Measurements from ENCODE around the gene C20orf144.

Gene C20orf144

DNA sequence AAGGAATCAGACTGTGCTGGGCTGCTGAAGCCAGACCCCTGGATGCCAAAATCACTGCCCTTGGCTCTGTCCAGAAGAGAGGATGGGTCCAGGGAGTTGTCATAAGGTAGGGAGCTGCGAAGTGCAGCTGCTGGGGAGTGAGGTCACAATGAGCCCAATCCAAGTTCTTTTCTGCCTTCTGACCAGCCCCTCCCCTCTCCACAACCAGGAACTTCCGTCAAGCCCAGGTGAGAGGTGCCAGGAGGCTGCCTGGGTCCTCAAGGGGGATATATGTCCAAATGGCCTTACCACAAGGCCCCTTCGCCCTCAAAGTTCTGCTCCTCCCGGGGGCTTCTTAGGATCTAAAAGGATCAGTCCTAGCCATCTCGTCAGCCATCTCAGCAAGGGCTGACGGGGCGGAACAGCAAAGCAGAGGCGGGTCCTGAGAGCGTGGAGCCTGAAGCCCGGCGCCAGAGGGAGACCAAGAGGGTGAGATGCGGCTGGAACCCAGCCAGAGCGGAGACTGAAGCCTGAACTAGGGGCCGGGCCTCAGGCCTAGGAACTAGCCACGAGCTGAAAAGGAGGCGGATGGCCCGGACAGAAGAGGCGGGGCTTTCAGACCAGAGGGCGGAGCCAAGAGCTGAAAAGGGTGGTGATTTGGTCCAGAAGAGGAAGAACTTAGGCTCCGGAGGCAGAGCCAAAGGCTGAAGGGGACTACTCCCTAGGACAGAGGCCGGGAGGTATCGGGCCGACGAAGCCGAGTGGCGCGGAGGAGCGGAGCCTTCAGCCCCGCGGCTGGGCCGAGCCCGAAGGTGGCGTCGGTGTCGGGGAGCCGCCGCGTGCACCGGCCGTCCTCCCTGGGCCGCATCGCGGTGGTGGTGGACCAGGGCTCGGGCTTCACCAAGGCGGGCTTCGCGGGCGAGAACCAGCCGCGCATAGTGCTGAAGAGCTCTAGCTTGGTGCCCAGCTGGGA, 4.4 kb downstream of the C20orf144 start, which contains the start of gene ACTL10:
Gene ACTL10, plus strand, starts transcription at position 651 of the 952 bp plus-strand sequence. CDS start 555 bp downstream, outside the sequence.
- peak; percentile 79 for DNase-seq

- no peak for DNase-seq
These were observed 5.1 kb downstream of the C20orf144 start for GRCh38 chr20:33667245-33667675.

DNA sequence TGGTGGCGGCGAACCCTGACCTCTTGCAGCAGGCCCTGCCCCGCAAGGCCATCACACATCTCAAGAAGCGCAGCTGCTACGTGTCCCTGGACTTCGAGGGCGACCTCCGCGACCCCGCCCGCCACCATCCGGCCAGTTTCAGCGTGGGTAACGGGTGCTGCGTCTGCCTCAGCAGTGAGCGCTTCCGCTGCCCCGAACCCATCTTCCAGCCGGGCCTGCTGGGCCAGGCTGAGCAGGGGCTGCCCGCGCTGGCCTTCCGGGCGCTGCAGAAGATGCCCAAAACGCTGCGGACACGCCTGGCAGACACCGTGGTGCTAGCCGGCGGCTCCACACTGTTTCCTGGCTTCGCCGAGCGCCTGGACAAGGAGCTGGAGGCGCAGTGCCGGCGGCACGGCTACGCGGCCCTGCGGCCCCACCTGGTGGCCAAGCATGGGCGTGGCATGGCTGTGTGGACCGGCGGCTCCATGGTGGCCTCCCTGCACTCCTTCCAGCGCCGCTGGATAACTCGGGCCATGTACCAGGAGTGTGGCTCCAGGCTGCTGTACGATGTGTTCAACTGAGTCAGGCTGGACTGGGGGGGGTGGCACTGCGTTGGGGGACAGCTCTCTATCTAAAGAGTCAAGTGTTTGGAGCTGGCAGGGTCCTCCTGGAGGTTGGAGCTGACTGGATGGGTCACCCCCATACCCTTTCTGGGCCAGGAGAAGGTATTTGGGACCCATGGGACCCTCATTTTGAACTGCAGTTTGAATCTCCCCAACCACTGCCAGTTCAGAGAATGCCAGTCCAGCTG, 5.7 kb downstream of the C20orf144 start:
- peak; percentile 25 for DNase-seq

DNA sequence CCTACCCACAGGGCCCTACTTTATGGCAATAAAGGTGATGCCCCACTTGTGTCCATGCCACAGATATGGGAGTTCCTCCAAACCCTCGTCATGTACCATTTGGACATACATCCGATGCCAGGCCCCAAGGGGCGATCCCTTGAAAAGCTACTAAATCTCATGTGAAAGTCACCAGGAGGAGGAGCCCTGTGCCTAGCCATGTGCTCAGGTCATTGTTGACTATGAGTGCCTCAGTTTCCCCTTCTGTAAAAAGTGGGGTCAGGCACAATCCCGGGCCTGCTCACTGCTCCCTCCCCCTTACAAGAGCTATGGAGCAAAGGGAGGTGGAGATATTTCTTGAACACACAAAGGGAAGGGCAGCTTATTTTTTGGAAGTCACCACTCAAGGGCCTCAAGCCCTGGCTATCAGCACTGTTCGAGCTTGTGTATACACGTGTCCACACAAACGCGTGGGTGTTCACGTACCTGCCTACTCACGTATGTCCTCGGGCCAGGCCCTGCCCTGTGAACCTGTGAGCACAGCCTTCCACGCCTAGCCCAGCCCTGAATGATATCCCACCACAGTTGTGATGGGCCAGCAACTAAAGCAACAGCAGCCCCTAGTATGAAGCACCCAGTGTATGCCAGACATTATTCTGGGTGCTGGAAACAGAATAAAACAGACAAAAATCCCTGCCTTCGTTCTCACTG, 6.5 kb downstream of the C20orf144 start:
- no peak for DNase-seq

- no peak for DNase-seq
These were observed 7.1 kb downstream of the C20orf144 start for GRCh38 chr20:33669224-33669623.

- DNase-seq: no peak
These were observed 7.9 kb downstream of the C20orf144 start for GRCh38 chr20:33669873-33670640.

DNA sequence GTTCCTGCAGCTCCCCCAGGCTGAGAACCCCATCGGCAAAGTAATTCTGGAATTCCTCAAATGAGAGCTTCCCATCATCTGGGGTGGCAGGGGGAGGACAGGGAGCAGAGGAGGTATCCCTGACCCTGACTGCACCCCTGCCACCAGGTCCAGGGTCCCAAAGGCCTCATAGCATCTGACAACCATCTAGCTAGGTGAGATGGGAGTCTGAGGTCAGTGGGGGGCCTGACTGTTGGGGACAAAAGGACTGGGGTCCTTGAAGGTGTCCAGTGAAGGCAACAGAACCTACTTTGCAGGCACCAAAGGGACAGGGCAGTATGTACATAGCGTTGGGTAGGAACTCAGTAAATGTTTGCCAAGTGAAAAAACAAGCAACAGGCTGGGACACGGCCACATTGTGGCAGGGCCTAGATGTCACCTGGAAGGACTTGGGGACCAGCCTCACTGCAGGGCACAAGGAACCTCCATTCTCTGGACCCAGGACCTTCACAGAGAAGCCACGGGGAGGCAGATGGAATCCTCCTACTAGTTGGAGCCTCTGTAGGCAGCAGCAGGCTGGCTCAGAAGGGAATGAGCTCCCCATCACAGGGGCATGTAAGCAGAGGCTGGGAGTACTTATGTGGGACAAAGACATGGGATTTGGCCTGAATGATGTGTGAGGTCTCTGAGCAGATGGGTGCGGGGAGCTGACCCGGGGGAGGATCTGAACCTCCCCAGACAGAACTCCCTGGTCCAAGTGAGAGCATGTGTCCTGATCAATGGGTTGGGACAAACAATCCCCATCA, 8.8 kb downstream of the C20orf144 start:
- no peak for DNase-seq

DNA sequence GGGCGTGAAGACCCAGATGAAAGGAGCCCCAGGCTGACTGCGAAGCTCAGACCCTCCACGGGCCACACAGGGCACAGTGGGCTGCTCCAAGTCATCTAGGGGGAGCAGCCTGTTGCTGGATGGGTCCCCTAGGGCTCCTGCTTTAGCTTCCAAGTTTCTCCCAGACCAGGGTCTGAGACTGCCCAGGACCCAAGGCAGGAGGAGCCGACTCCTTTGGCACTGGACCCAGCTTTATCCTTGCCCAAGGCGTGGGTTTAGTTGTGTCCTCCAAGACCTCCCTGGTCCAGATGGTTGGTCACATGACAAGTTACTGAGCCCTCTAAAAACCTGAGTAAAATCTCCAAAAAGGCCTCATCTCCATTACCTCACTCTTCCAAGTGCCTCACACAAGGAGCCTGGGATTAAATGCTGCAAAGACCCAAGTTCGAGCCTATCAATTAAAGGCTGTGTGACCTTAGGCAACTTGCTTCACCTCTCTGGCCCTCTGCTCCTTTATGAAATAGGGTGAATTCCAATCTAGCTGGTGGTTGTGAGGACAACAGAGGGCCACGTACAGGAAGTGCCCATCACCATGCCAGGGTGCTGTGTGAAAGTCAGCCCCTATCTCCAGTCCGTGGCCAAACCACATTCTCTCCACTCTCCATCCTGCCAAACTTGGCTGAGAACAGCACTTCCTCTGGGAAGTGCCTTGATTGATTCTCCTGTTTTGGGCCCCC, 9.6 kb downstream of the C20orf144 start:
- no peak for DNase-seq

DNA sequence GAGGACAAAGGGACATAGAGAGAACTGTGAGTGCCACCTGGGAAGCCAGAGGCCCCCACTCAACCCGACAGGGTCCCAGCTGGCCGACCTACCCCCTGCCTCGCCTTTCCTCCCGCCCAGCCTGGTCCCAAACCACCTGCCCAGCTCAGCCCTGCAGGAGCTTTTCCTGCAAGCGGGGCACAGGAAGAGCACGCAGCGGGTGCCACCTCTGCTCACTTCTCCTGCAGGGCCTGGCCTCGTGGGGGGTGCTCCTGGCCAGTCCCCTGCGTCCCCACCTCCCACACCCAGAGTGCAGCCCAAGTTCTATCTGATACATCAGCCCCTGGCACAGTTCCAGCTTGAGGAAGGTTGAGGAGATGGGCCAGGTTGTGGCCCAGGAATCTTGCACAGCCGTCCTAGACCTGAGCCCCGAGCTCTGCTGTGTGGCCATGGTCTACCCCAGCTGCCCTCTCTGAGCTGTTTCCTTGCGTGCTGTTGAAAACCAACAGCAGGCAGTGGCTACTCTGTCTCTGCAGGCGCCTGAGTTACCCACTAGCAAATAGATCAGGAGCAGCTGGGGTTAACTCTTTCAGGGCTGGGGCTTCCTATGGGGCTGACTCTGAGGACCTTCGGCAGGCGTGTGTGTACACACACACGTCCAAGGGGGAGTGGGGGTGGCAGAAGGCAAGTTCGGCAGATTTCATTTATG, 10.4 kb downstream of the C20orf144 start:
- DNase-seq: no peak

GRCh38 chr20:33673114-33673409, 10.9 kb downstream of the C20orf144 start:
- no peak for DNase-seq

GRCh38 chr20:33673410-33674293, 11.5 kb downstream of the C20orf144 start:
- DNase-seq: peak; percentile 56

GRCh38 chr20:33674294-33675135, 12.4 kb downstream of the C20orf144 start, which contains the start of gene NECAB3:
NECAB3 (minus strand) TSS chr20:33674428; CDS start chr20:33674352, 76 bp downstream.
- DNase-seq: peak; percentile 68

DNA sequence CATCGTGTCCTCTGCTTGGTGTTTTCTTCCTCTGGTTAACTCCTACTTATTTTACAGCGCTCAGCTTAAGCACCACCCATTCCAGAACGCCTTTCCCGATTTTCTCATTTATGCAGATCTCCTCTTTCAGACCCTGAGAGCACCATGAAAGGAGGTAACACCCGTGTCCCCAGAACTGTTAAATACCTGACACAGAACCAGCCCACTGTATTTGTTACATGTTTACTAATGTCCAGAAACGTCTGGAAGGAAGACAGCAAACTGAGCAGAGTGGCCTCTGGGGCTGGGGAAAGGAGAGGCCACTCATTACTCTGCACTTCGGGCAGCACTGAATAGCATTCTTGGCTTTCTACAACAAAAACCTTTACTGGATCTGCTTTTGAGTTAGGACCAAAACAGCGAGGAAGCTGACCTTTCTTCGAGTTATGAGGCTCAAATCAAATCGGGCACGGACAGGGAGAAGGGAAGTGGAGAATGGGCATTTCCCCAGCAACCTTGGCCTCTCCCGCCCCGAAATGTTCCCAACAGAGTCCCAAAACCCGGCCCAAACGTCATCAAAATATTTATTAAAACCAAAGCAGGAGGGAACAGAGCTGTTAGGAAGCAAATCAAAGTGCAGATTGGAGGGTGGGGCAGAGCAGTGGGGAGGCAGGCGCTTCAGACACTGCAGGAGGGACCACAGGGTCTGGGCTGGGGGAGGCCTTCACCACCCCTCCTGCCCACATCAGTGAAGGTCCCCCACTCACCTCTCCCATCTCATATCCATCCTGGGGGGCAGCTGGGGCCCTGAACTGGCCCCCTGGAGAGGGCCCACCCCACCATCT, 13.2 kb downstream of the C20orf144 start:
- DNase-seq: no peak

GRCh38 chr20:33676121-33676520, 14.0 kb downstream of the C20orf144 start:
- no peak for DNase-seq

- DNase-seq: no peak
These were observed 14.8 kb downstream of the C20orf144 start for GRCh38 chr20:33676652-33677645.
